Skeletal muscle cell (primary cell): ENCODE data around the gene CFDP1.
"Not testable (repeated sequence)": the region's sequence is repeated elsewhere in the genome, so short reads cannot be mapped to it uniquely, and the experiment has no call there.

Source experiments
- DNase-seq: peaks from one replicate; pipeline ENCODE4 v3.0.0-alpha.2; 2010; ENCODE audit warnings: low read depth
- H3K4me3 ChIP-seq: 2 replicates; pipeline ENCODE4 v1.5.1; 2011; ENCODE audit warnings: low read depth, mild to moderate bottlenecking, control low read depth, low read length, moderate library complexity

Gene CFDP1

DNA sequence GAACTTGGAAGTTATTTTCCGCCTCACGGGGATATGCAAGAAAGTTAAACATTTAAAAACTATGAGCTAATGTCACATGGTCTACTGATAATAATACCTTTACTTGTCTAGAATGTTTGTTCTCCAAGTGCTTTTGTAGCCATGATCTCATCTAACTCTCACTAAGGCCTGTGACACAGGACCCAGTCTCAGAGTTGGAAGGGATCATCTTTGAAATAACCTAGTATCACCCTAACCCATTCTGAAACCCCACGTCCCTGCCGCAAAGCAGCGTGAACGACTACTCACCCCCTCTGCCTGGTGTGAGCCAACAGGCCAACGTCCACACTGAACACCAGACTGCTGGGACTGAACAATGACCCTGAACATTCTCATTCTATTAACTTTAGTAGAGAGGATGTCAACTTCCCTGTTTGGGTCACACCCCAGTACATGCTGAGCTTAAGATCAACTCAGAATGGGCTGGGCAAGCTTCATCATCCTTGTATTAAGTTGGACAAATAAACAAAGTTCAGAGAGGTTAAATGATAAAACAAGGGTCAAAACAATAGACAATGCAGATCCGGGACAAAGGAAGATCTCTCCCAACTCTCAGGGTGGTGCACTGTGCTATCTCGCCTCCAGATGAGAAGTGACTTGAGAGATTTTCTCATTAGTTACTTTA lies 127.1 kb downstream of the CFDP1 start:
- no peak overlapping the region for H3K4me3 ChIP-seq
- DNase-seq = no peak

DNA sequence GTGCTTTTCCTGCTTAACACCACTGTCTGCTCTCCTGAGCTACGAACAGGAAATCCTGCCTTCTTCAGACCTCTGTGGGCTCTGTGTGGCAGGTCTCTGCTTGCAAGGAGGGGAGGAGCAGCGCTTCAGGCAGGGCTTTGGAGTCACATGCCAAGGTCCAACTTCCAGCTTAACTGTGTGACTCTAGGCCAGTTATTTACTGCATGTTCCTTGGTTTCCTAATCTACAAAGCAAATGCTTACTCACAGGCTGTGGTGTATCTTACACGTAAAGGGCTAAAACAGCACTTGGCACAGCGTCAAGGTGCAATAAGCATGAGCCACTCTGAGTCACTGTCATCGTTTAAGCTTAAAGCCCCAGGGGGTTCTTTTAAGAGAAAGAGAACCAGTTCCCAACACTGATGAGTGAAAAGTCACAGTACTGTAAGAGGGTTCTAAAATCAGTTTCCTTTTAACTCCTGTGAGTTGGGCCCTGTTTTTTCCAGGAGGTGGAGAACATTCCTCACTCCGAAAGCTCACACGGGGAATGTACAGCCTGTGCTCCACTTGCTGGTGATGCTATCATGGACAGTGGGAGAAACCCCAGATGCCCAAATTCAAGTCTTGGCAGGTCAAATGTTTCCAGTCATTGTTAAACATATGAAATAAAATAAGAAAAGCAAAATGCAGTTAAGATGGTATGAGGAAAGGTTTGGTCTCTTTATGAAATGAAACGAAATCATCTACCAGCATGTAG lies 127.8 kb downstream of the CFDP1 start:
- no peak overlapping the region for H3K4me3 ChIP-seq
- DNase-seq = peak; percentile 100

DNA sequence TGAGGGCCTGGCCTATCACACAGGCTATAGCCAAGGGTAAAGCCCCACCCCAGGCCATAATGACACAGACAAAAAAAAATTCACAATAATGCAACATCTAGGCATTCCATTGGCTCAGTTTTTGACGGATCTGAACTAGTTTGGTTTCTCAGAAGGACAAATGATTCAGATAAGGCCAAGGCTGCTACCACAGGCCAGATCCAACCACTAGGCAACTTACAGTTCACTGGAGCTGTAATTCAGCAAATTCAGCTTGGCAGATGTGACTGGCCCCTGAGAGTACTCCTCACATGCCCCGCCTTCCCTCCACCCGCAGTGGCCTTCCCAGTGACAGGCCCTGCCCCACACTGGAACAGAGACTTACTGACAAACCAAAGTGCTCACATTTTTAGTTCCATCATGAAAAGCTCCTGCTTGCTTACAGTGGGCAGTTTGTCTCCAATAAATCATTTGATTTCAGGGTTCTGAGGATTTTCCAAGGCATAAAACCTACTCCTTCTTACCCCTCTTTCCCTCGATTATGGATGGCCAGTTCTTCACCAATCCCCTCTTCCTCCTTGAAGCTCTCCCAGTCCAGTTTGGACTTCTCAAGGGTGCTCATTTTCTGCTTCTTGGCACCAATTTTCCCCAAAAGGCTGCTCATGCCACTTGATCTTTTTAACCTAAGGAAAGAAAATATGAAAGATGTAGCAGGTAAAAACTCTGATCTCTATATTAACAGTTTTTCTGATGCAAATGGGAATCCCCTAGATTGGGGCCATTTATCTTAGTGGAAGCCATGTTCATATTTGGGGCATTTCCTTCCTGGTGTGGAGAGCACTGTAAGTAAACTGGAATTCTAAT lies 128.6 kb downstream of the CFDP1 start:
- DNase-seq = peak; percentile 46
- H3K4me3 ChIP-seq = no peak overlapping the region

DNA sequence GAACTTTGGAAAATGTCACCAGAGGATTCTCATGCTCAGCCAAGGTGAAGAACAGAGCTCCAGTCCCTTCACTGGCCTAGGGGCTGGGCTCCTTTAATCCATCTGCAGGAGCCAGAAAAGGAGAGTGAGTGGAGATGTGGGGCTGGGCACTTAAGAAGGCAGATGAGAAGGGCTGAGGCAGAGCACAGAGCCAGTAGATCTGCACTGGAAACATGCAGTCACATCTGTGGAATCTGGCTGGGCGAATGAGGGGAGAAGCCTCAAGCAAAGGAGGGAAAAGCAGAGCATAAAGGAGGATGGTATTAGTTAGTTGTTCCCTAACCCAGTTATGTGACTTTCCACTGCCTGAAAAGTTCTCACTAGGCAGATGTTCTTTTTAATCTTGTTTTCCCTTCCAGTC lies 131.5 kb downstream of the CFDP1 start:
- no peak overlapping the region for H3K4me3 ChIP-seq
- no peak for DNase-seq

DNA sequence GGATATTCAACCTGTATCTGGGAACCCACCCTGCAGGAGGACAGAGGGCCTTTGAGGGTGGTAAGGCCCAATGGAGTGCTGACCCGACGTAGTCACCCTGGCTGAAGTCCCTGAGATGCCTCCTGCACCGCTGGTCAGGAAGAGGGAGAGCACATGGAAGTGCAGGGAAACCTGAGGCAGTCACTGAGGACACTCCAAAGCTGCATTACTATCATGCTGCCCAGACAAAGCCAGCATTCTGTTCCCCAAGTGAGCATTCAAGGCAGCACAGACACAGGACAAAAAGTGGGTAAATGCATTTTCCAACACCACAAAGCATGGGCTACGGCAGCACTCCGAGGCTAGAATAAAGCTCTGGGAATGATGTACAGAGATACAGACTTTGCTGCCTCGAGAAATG lies 135.0 kb downstream of the CFDP1 start:
- no peak for DNase-seq
- H3K4me3 ChIP-seq = no peak overlapping the region

DNA sequence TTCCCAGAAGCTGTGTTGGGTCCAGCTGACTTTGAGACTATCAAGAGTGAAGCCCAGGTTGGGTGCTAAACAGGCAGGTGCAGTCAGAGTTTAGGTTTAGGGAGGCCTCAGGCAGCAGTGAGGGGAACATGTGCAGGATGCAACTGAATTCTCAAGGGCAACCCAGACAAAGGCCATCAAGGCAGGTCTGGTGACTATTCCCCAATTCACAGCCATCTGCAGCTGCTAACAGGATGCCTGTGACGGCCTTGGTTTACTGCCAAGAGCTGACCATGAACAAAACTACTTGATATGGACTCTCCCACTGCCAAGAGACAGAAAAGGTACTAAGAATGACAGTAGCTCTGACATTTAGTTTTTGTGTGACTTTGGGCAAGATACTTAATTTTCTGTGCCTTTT lies 136.7 kb downstream of the CFDP1 start:
- H3K4me3 ChIP-seq = no peak overlapping the region
- DNase-seq = no peak

DNA sequence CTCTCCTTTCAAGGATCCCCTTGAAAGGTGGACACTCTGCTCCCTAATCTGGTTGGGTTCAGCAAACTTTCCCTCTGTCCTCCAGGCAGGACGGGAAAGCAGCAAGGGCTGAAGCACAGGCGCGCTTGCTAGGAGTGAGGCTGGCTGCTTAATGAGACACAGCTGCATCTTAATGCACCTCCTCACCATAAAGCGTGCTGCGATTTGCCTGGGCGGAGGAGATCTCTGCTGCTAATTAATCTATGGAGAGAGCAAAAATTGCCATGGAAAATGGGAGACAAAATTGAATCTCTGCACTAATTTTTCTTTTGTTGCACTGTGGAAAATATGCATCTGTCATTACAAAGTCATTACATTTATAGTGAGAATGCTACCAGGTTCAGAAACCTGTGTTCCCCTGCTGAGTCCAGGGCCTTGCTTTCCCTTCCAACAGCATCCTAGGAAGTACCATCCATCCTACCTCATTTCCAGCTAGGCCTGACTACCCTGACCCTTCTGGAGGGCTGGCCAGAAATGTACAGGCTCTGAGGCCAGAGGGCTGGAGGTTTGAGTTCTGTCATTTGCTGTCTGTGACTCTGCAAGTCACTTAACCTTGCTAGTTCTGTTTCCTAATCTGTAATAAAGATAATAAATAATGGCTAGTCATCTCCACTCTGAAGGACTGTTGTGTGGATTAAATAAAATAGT lies 138.4 kb downstream of the CFDP1 start:
- H3K4me3 ChIP-seq = no peak overlapping the region
- DNase-seq = no peak

DNA sequence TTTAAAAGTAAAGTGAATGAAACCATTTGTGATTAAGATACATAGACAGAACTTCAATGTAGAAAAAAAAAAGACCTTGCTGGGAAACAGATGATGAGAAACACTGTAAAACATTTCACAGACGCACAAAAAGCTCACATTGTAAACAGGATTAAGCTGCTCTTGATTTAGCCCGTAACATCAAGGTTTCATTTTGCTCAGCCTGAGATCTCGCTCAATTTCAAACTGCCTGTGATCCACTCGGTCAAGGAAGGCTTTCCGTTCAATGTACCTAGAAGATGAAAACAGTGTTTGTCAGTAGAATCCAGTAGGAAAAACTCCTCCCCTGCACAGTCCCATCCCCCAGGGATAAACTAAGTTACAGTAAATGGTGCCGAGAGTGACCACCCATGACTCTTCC lies 139.5 kb downstream of the CFDP1 start:
- DNase-seq = no peak
- H3K4me3 ChIP-seq = no peak overlapping the region

DNA sequence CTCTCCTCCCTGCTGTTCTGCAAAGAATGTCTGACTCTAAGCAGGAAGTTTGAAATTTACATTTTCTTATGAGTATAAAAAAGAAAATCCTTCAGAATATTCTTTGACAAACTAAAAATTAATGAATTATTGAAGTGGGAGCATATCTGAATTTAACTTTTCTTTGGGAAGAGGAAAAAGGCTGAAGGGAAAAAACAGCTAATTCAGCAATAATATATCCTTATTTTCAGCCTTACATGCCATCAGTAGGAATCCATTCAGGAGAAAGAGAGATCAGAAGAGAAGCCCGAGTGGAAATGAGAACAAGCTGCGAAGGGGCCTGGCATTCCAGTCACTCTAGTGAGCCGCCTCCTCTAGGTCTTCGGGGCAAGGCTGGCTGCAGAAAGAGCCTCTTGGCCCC lies 140.1 kb downstream of the CFDP1 start:
- no peak for DNase-seq
- H3K4me3 ChIP-seq = no peak overlapping the region

DNA sequence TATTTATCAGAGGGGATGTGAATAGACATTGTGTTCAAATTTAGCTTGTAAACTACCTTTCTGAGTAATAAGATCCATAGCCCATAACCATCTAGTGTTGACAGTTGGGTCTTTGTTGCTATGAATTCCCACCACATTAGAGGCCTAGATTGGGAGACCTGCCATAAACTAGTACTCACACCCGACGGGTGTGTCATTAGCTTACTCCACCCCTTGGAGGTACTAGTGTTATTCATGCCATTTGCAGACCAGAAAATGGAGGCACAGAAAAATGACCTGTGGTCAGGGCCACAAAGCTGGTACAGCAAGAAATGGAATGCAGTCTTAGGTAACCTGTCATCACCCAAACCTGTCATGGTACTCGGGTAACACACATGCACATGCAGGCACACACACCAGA lies 140.6 kb downstream of the CFDP1 start:
- H3K4me3 ChIP-seq = no peak overlapping the region
- DNase-seq = no peak

DNA sequence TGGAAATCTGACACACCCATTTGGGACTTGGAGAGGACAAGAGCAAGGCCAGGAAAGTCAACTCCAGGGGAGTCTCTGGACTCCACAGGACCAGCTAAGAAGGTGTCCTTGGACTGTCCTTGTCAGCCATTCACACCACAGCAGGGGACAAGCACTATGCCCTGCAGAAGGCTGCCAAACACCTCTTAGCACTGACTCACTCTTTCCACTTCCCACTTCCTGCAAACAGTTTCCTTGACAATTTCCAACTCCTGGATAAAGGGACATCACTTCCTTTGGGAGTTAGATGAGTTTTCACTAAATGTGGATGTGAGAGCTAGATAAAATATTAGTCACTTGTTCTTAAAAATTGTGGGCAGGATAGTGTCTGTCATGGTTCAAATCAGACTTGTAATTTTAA lies 144.1 kb downstream of the CFDP1 start:
- no peak for DNase-seq
- H3K4me3 ChIP-seq = no peak overlapping the region

DNA sequence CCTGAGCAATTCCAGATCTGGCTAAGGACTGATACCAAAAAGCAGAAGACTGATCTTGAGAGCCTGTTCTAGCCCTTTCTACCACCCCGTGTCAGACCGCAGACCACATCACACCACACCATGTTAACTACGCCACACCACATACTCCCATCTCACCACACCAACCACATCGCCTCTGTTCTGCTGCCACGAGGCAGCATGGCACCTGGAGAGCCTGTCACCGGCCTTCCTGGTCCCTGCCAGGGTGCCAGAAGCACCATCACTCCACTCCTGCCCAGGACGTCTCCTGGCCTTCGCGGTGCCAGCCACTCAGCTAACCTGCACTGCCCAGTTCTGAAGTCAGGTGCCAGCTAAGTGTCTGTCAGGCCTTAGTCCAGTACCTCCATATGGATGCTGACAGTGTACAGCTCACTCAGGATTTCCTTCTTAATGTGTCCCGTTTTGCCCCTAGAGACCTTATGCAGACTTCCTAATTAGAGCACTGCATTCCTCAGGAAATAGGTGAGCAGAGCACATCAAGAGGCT lies 144.6 kb downstream of the CFDP1 start:
- DNase-seq = no peak
- no peak overlapping the region for H3K4me3 ChIP-seq

DNA sequence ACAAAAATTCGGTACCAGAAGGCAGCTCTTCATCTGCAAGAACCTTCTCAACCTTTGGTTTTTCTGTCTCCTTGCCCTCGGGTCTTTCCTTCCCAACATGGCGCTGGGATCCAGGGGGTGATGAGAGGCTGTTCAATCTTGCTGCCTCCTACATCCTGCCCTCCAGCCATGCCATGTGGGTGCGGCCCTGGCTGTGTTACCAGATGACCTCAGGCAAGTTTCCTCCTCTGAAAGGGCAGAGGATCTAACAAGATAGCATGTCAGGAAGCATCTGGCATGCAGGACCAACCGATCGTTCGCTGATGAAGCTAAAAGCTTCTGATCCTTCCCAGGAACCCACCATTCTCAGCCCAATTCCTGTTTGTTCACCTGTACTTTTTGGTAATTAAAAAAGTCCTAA lies 145.1 kb downstream of the CFDP1 start:
- DNase-seq = no peak
- no peak overlapping the region for H3K4me3 ChIP-seq

DNA sequence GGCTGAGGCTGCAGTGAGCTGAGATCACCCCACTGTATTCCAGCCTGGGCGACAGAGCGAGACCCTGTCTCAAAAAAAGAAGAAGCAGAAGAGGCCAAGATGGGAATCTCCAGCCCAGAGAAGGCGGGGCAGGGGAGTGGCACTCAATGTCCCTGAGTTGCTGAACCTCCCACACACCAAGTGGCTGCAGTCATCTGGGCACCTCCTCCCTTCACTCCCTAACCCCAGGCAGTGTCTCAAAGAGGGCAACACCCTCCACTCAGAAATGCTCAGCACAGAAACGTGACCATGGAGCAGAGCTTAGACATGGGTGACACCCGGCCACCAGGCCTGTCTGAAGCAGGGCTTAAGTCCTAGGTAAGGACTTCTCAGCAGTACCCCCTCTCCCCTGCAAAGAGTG lies 145.6 kb downstream of the CFDP1 start:
- DNase-seq = no peak
- no peak overlapping the region for H3K4me3 ChIP-seq

DNA sequence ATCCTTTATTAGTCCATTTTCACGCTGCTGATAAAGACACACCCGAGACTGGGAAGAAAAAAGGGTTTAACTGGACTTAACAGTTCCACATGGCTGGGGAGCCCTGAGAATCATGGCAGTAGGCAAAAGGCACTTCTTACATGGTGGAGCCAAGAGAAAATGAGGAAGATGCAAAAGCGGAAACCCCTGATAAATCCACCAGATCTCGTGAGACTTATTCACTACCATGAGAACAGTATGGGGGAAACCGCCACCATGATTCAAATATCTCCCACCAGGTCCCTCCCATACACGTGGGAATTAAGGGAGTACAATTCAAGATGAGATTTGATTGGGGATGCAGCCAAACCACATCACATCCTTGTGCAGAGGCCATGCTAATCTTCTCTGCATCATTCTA lies 146.9 kb downstream of the CFDP1 start:
- no peak for DNase-seq
- H3K4me3 ChIP-seq = no peak overlapping the region

DNA sequence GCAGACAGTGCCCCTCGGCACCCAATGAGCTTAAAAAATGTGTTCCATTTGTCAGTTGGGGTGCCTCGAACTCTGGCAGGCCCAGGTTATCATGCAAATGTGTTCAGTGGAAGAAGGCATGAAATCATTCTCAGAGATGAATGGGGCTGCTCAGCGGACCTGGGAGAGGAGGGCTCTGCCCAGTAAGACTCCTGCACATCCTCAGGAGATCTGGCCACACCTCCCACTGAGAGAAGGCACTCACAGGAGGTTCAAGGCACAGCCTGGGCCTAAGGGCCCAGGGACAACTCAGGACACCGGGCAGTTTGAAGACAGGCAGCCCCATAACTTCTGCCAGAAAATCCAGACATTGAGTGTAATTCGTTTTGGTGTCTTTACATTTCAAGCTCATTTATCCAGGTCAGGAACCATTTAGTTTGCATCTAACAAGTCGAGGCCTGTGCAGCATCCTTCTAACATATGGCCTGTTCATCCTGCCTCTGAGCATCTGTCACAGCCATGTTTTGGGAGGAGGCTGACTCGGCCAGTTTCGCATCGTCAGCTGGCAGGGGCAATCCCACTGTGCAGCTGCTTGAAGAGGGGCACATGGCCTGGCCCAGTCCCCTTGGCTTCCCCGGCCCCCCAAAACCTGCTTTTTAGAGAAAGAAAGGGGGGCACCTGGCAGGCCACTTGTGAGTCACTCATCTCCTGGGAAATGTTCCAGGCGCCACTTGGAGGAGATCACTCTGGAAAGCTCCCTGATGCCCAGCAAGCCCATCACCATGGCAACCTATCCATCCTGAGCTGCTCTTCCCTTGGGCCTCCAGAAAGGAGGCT lies 150.6 kb downstream of the CFDP1 start:
- no peak overlapping the region for H3K4me3 ChIP-seq

DNA sequence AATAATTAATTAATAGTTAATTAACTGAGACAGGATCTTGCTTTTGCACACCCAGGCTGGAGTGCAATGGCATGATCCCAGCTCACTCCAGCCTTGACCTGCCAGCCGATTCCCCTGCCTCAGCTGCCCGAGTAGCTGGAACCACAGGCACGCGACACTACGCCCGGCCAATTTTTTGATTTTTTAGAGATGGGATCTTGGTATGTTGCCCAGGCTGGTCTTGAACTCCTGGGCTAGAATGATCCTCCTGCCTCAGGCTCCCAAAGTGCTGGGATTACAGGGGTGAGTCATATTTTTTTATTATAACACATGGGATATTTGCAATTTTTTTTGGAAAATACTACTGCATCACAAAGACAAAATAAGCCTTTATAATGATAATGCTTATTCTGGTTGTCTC lies 151.5 kb downstream of the CFDP1 start:
- DNase-seq = no peak
- H3K4me3 ChIP-seq = no peak overlapping the region

More for the DNA sequence above, 150.6 kb downstream of the CFDP1 start:
- DNase-seq = no peak

DNA sequence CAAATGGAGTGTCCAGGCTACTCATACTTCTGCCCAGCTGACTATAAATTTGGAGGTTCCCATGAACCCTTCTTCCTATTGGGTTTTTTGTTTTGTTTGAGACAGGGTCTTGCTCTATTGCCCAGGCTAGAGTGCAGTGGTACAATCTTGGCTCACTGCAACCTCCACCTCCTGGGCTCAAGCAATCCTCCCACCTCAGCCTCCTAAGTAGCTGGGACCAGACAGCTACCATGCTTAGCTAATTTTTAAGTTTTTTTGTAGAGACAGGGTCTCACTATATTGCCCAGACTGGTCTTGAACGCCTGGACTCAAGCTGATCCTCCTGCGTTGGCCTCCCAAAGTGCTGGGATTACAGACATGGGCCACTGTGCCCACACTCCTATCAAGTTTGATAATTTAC lies 152.3 kb downstream of the CFDP1 start:
- H3K4me3 ChIP-seq, DNase-seq: not testable (repeated sequence)

DNA sequence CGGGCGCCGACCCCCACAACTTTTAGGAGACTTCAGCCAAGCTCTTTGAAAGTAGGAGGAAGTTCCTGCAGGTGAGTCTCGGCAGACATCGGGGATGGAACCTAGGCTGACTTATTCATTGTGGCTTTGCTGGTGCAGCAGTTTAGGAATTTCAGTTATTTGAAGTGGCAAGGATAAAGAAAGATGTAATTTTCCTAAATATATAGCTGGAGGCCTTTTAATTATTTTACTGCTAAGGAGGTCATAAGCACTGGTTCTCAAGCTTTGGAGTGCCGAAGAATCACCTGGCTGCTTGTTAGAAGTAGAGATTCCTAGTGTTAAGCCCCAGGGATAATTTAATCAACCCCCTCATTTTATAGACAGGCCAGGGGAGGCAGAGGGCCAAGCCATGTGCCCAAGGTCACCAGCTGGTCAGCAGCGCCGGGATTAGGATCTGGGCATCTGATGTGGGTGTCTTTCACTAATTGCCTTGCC lies 152.9 kb downstream of the CFDP1 start:
- no peak for DNase-seq
- no peak overlapping the region for H3K4me3 ChIP-seq
